ENCODE data around the gene SRGAP2C. TPM values are rescaled to one million over a fixed set of nuclear protein-coding genes. Genes with fewer than 3 reads are reported as not detected.
"Not testable (repeated sequence)": the region's sequence is repeated elsewhere in the genome, so short reads cannot be mapped to it uniquely, and the experiment has no call there.

Gene SRGAP2C
- 20.0 and 27.3 TPM in 2 replicates for total RNA-seq

DNA sequence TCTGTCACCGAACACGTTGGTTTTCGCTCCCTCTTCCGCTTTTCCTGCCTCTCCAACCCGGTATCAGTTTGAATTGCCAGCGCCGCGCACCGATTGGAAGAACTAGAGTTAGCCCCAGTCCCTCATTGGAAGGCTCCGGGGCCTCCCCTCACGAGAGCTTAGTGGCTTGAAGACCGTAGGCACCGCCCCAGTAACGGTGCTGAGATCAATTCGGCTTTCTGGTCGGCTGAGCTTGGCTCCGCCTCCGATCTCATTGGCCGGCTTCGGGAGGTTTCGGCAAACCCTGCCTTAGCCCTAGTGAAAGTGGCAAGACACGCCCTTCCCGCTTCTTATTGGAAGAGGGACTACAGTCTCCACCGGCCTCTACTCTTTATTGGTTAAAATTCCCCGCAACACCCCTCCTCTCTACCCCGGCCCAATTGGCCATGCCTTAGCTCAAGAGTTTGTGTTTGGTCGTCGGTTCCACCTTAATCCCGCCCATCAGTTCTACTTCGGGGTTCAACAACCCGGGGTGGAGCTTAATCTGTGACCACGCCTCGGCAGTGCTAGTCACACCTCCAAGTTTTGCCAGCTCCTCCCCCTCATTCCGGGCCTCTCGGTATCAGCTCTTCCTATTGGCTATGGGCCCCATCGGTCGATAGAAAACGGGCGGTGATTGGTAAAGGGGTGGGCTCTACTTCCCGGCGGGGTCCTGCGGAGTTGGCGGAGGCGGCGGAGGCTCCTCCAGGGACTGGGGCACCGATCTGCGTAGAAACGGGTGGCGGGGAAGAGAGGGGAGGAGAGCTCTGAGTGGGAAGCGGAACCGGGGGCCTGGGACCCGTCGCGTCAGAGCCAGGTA lies at the start of gene SRGAP2C, which contains the start of gene FAM72B:
SRGAP2C (plus strand) TSS at position 686 of the 838 bp plus-strand sequence. CDS start 2,472 bp downstream, outside the sequence.
FAM72B (minus strand) TSS at position 51 of the 838 bp plus-strand sequence. CDS start 851 bp downstream, outside the sequence.
- peak; percentile 97 for DNase-seq (ENCODE audit: low read depth, low spot score)

DNA sequence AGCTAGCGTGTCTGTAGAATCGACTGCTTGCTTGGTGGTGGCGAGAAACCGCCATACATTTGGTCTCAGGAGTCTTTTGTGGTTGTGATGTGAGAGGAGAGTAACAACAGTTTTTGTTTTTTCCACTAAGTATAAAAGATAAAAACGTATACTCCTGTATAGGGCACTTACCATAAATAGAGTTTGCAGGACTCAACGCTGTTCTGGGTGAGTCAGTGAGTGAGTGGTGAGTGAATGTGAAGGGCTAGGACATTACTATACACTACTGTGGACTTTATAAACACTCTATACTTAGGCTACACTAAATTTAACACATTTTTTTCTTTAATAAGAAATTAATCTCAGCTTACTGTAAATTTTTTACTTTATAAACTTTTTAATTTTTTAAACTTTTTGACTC lies 44.4 kb upstream of the SRGAP2C start:
- DNase-seq (ENCODE audit: low read depth, low spot score) = not testable (repeated sequence)

- not testable (repeated sequence) for DNase-seq (ENCODE audit: low read depth, low spot score)
Measured at GRCh38 chr1:121148489-121149190, 36.1 kb upstream of the SRGAP2C start.

DNA sequence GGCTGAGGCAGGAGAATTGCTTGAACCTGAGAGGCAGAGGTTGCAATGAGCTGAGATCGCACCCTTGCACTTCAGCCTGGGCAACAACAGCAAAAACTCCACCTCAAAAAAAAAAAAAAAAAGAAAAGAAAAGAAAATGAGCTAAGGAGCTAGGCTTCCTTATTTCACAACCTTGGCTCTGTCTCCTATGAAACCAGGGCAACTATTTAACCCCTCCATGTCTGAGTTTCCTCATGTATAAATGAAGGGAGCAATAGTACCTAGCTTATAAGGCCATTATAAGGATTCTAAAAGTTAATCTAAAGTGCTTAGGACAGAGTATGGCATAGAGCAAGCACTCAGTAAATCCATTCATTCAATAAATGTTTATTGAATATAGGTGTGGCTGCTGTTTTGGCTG lies 33.5 kb upstream of the SRGAP2C start:
- DNase-seq (ENCODE audit: low read depth, low spot score) = not testable (repeated sequence)

- DNase-seq (ENCODE audit: low read depth, low spot score) = not testable (repeated sequence)
Measured at GRCh38 chr1:121152788-121153187, 32.0 kb upstream of the SRGAP2C start.

DNA sequence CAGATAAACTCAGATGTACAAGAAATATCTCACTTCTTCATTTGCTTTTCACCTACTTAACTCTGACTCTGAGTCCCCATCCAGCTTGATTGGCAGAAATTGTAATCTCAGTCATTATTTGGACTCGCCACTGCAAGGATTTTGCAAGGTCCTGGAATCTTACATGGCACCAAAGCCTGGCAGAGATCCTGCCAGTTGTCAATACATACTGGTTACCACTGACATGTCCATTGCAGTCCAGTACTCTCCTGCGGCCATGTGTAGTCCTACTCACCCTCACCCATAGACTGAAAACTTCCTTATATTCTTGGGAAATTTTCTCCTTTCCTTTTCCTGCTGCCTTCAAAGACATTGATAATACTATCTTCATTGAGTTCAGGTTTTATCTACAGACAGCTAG lies 30.0 kb upstream of the SRGAP2C start:
- not testable (repeated sequence) for DNase-seq (ENCODE audit: low read depth, low spot score)

- DNase-seq (ENCODE audit: low read depth, low spot score) = not testable (repeated sequence)
Measured at GRCh38 chr1:121155671-121156358, 29.0 kb upstream of the SRGAP2C start.

DNA sequence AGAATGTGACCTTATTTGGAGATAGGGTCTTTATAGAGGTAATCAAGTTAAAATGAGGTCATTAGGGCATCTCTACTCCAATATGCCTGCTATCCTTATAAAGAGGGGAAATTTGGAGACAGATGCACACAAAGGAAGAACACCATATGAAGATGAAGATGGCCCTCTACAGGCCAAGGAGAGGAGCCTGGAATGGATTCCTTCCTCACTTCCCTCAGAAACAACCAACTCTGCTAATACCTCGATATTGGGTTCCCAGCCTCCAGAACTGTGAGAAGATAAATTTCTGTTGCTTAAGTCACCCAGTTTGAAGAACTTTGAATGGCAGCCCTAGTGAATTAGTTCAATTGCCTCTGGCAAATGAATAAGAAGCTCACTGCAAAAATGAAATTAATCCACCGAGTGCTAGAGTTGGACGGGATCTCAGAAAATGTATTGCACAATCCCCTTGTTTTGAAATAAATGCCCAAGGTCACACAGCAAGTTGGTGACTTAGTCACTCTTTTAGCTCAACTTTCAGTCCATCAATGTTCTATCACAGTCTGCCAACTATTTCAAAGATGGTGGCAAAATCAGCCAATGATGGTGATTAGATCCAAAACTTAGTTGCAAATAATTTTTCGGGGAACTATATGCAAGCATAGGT lies 27.7 kb upstream of the SRGAP2C start:
- DNase-seq (ENCODE audit: low read depth, low spot score) = not testable (repeated sequence)

GRCh38 chr1:121157609-121158008 lies 27.2 kb upstream of the SRGAP2C start:
- DNase-seq (ENCODE audit: low read depth, low spot score) = not testable (repeated sequence)

- DNase-seq (ENCODE audit: low read depth, low spot score) = not testable (repeated sequence)
Measured at GRCh38 chr1:121160118-121160517, 24.7 kb upstream of the SRGAP2C start.

DNA sequence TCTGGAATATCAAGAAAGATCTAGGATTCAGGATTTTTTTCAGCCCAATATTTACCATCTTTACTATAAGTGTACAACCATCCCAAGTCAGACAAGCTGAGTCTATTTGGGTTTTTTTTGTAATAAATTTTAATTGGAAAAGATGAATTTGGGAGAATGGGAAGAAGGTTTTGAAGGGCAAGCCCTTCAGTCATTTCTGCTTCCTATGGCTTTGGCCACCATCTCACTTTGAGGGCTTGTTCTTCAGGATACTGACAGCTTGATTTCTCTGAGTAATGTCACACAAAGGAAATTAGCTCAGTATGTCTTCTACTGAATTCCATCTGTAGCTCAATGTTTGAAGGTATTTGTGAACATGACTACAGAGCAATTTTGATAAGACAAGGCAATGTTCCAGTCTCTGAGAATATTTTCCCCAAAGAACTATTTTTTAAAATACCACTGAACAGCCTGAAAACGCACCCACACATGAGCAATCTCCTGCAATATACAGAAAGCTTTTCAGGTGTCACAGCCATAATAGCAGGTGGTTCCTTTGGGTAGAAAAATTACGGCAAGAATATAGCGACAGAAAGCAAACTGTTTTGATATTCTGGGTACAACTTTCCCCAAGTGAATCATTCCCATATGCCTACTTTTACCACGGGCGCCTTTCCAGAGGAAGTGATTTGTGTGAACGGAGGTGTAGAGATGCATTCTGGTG lies 23.4 kb upstream of the SRGAP2C start:
- DNase-seq (ENCODE audit: low read depth, low spot score) = not testable (repeated sequence)

- not testable (repeated sequence) for DNase-seq (ENCODE audit: low read depth, low spot score)
Measured at GRCh38 chr1:121163850-121164757, 20.7 kb upstream of the SRGAP2C start.

- not testable (repeated sequence) for DNase-seq (ENCODE audit: low read depth, low spot score)
Measured at GRCh38 chr1:121165296-121165695, 19.5 kb upstream of the SRGAP2C start.

GRCh38 chr1:121167225-121167738 lies 17.5 kb upstream of the SRGAP2C start:
- DNase-seq (ENCODE audit: low read depth, low spot score) = not testable (repeated sequence)

GRCh38 chr1:121168152-121168668 lies 16.6 kb upstream of the SRGAP2C start:
- not testable (repeated sequence) for DNase-seq (ENCODE audit: low read depth, low spot score)

DNA sequence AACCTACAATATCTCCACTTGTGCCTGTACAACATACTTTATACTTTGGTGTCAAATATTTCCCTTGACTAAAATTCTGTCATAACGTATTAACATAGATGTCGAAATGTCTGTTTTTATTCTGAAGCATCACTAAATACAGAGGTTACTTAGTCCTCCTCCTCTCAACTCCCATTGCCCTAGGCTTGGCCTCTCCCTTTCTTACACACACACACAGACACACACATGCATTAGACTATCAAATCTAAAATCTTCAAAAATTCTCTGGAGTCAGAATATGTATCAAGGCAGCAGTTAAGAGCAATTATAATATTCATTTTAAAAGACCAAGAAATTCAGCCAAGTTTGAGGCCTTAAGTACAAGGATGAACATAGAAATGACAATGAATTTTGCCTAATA lies 8.1 kb upstream of the SRGAP2C start:
- not testable (repeated sequence) for DNase-seq (ENCODE audit: low read depth, low spot score)

- not testable (repeated sequence) for DNase-seq (ENCODE audit: low read depth, low spot score)
Measured at GRCh38 chr1:121178197-121178596, 6.6 kb upstream of the SRGAP2C start.

DNA sequence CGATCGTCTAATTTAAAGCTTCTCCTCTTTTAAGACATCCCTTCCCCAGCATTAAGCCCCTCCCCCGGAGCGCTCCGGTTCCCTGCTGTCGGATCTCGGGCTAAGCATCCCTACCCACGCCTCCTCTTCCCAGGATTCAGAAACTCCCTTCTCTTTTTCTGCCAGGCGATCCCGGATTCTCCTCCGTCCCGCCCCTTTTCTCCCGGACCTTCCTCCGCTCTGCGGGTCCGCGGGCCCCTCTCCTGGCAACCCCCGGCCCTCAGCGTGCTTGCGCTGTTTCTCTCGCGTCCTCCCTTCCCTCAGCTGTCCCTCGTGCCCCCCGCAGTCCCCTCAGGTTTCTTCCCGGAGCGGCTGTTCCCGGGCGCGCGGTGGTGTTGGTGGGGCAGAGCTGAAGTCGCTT lies 908 bp upstream of the SRGAP2C start:
- DNase-seq (ENCODE audit: low read depth, low spot score) = not testable (repeated sequence)
